Esophagus muscularis mucosa (tissue), 4 donors: ENCODE results near the gene SLC30A1. TPM values are rescaled to one million over a fixed set of nuclear protein-coding genes. Genes with fewer than 3 reads are reported as not detected.
A peak's percentile ranks its signal among the peaks of the same experiment; 100 is the strongest.

ENCODE experiments used
- DNase-seq: peaks from one replicate; pipeline ENCODE4 v3.0.0-alpha.2; 2017; ENCODE audit errors: extremely low spot score
- H3K27ac ChIP-seq, 4 donors: fragments of 200-600 bp; sonication (generic); replicated peaks in 1 of 4; 1 replicate in 3 of 4; 2 replicates in 1 of 4; pipeline ENCODE4 v1.5.1; 2016 to 2019; ENCODE audit warnings: mild to moderate bottlenecking in 1 of 4
- H3K27me3 ChIP-seq, 4 donors: fragments of 200-600 bp; sonication (generic); one replicate each; pipeline versions ENCODE4 v1.5.1 to v1.6.0; 2016 to 2019
- H3K36me3 ChIP-seq, 4 donors: fragments of 200-600 bp; sonication (generic); one replicate each; pipeline ENCODE4 v1.5.1; 2016 to 2019
- H3K4me1 ChIP-seq, 4 donors: fragments of 200-600 bp; sonication (generic); one replicate each; pipeline ENCODE4 v1.5.1; 2016 to 2019
- H3K4me3 ChIP-seq, 4 donors: fragments of 200-600 bp; sonication (generic); 1 replicate in 2 of 4; 2 replicates in 2 of 4; pipeline ENCODE4 v1.5.1; 2016 to 2019; ENCODE audit warnings: mild to moderate bottlenecking in 4 of 4, moderate library complexity in 1 of 4
- H3K9me3 ChIP-seq, 4 donors: fragments of 200-600 bp; sonication (generic); 1 replicate in 3 of 4; 2 replicates in 1 of 4; pipeline ENCODE4 v1.5.1; 2016 to 2019
- CTCF ChIP-seq, 3 experiments: fragments of 200-600 bp in 2 of 3; fragments of 450-650 bp in 1 of 3; sonication (generic) in 2 of 3; IDR thresholded peaks; one replicate each; pipeline ENCODE4 v1.5.1; 2017 to 2019; ENCODE audit warnings: antibody characterized with exemption in 3 of 3, mild to moderate bottlenecking in 2 of 3, moderate library complexity in 1 of 3
- EP300 ChIP-seq: sonication (generic); formaldehyde crosslinking; IDR thresholded peaks from one replicate; pipeline ENCODE4 v1.6.1; 2017; ENCODE audit warnings: antibody characterized with exemption
- POLR2A ChIP-seq: fragments of 450-650 bp; IDR thresholded peaks from one replicate; pipeline ENCODE4 v1.6.1; 2017; ENCODE audit warnings: antibody characterized with exemption, moderate library complexity, mild to moderate bottlenecking, low read depth
- POLR2AphosphoS5 ChIP-seq, 2 donors: sonication (generic); formaldehyde crosslinking; IDR thresholded peaks; one replicate each; pipeline ENCODE4 v1.6.1; 2017; ENCODE audit warnings: antibody characterized with exemption in 2 of 2
- WGBS: methylation state at CpG from one replicate; pipeline ENCODE4 v1.1.5; 2018; 5-methylcytosine and 5-hydroxymethylcytosine counted together
- intact Hi-C: fragments of 100-400 bp; cut with DNase I; formaldehyde crosslinking; loops from one replicate; pipeline ENCODE4 v1.15.1; 2023
- total RNA-seq, 4 donors: library from RNA; depleted of rRNA; stranded (reverse); fragments of >200 nt; gene quantifications; one replicate each; pipeline versions ENCODE4 v1.1.0 to v1.2.1, GENCODE V29; 2016

The SLC30A1 gene
- total RNA-seq, 4 donors from 2014 or later = 7.5 to 10.6 (median 10.2) TPM

- TF ChIP-seq POLR2A = no peak
- no peak for TF ChIP-seq EP300
- TF ChIP-seq POLR2AphosphoS5 (IDR thresholded peaks at IDR 0.05) = no peak
- TF ChIP-seq CTCF (IDR thresholded peaks at IDR 0.05) = no peak
- intact Hi-C loops = no loop called here
- H3K9me3 ChIP-seq = no peaks in the 10 kb centered on the region
Measured at GRCh38 chr1:211583011-211583992, 4.3 kb upstream of the SLC30A1 start.

GRCh38 chr1:211581526-211581925 lies 2.6 kb upstream of the SLC30A1 start:
- DNase-seq = no peak
- peaks cover 13 to 48% (median 41%) of the 10 kb centered on the region in 4 donors for H3K4me1 ChIP-seq
- H3K27me3 ChIP-seq = no peaks in the 10 kb centered on the region
- TF ChIP-seq POLR2A (no peak), POLR2AphosphoS5 (IDR thresholded peaks at IDR 0.05) (peak; percentile 5 to 9)
- H3K9me3 ChIP-seq = no peaks in the 10 kb centered on the region
- H3K4me3 ChIP-seq = no peak overlapping the region
- intact Hi-C loops = no loop called here
- H3K36me3 ChIP-seq = no peaks in the 10 kb centered on the region
- 52% methylated on average over 3 of the region's 3 CpGs for WGBS
- H3K27ac ChIP-seq = peak overlapping the region; percentile 95 to 99 (median 98)

More at GRCh38 chr1:211583011-211583992, 4.3 kb upstream of the SLC30A1 start:
- H3K27ac ChIP-seq = peak overlapping the region in 1 of 4 donors; percentile 95
- H3K27me3 ChIP-seq = no peaks in the 10 kb centered on the region
- H3K36me3 ChIP-seq = no peaks in the 10 kb centered on the region
- 75% methylated on average over 11 of the region's 11 CpGs for WGBS
- DNase-seq = no peak
- peaks cover 13 to 39% (median 32%) of the 10 kb centered on the region in 4 donors for H3K4me1 ChIP-seq
- no peak overlapping the region for H3K4me3 ChIP-seq

- TF ChIP-seq EP300 (no peak), CTCF (IDR thresholded peaks at IDR 0.05) (no peak), POLR2A (no peak), POLR2AphosphoS5 (IDR thresholded peaks at IDR 0.05) (no peak)
- WGBS = 80% methylated on average over 1 of the region's 1 CpG
- DNase-seq = no peak
- H3K4me3 ChIP-seq = no peak overlapping the region
- H3K36me3 ChIP-seq = peaks cover 0 to 7% (median 2%) of the 10 kb centered on the region in 4 donors
- peak overlapping the region; percentile 95 to 99 (median 98) for H3K27ac ChIP-seq
- no peaks in the 10 kb centered on the region for H3K27me3 ChIP-seq
- peaks cover 16 to 60% (median 53%) of the 10 kb centered on the region in 4 donors for H3K4me1 ChIP-seq
- H3K9me3 ChIP-seq = no peaks in the 10 kb centered on the region
- intact Hi-C loops = no loop called here
Measured at GRCh38 chr1:211580303-211580687, 1.3 kb upstream of the SLC30A1 start.

GRCh38 chr1:211579440-211580302 lies 710 bp upstream of the SLC30A1 start:
- Histone ChIP-seq H3K9me3 (no peaks in the 10 kb centered on the region), H3K27me3 (no peaks in the 10 kb centered on the region), H3K27ac (peak overlapping the region; percentile 95 to 99 (median 98)), H3K4me1 (peaks cover 16 to 67% (median 59%) of the 10 kb centered on the region in 4 donors), H3K4me3 (peak overlapping the region; percentile 75 to 97 (median 94)), H3K36me3 (peaks cover 0 to 11% (median 3%) of the 10 kb centered on the region in 4 donors)
- WGBS = 9% methylated on average over 11 of the region's 46 CpGs
- intact Hi-C loops = loop anchor here (2.0 to 5.0 kb wide), 2 partner anchors 33 to 75 kb away; no protein-coding TSS in a partner anchor
- TF ChIP-seq POLR2AphosphoS5 (IDR thresholded peaks at IDR 0.05) (no peak), CTCF (IDR thresholded peaks at IDR 0.05) (no peak), POLR2A (no peak), EP300 (no peak)
- DNase-seq = peak; percentile 95
